K562 (cell line): ENCODE measurements around the gene ZNF701.

Experiments used
- BDP1 ChIP-seq: IDR thresholded peaks from 3 replicates; pipeline ENCODE4 v1.6.1; 2011; ENCODE audit not compliant: insufficient read length, insufficient read depth
- BMI1 ChIP-seq: fragments of 150-350 bp; IDR thresholded peaks from 2 replicates; pipeline ENCODE4 v1.6.1; 2014; ENCODE audit warnings: low read length
- EP300 ChIP-seq: IDR thresholded peaks from 2 replicates; pipeline ENCODE4 v1.6.1; 2012; ENCODE audit warnings: low read length, improper control_type of control experiment
- FOXA3 ChIP-seq, 2 experiments: fragments of 450-650 bp in 1 of 2; sonication (generic) in 1 of 2; formaldehyde crosslinking; IDR thresholded peaks in 1 of 2; conservative IDR thresholded peaks in 1 of 2; 2 replicates each; pipeline versions ENCODE4 v1.4.0 to v1.8.0; 2020 to 2022; ENCODE audit warnings: mild to moderate bottlenecking in 2 of 2, missing genetic modification reagents in 1 of 2
- MXI1 ChIP-seq: IDR thresholded peaks from 2 replicates; pipeline ENCODE4 v1.6.1; 2011; ENCODE audit warnings: low read depth, mild to moderate bottlenecking, improper control_type of control experiment, low read length
- POLR2A ChIP-seq: fragments of 450-650 bp; conservative IDR thresholded peaks from 2 replicates; pipeline ENCODE4 v1.6.1; 2016
- SMAD4 ChIP-seq: fragments of 250-450 bp; sonication (Bioruptor Pico); conservative IDR thresholded peaks from 2 replicates; pipeline ENCODE4 v1.8.0; 2021; ENCODE audit warnings: inconsistent platforms, mild to moderate bottlenecking, moderate library complexity
- STAT5B ChIP-seq: fragments of 250-450 bp; sonication (Bioruptor Pico); IDR thresholded peaks from 2 replicates; pipeline ENCODE4 v1.8.0; 2021; ENCODE audit warnings: mild to moderate bottlenecking, inconsistent platforms
- ZNF354B ChIP-seq: fragments of 250-450 bp; sonication (Bioruptor Pico); IDR thresholded peaks from 2 replicates; pipeline ENCODE4 v1.4.0; 2020
- ZNF518B ChIP-seq: fragments of 250-450 bp; sonication (Bioruptor Pico); IDR thresholded peaks from 2 replicates; pipeline ENCODE4 v1.5.0; 2021; ENCODE audit warnings: mild to moderate bottlenecking, moderate library complexity
- ZNF717 ChIP-seq: fragments of 250-450 bp; sonication (Bioruptor Pico); IDR thresholded peaks from 2 replicates; pipeline ENCODE4 v1.5.0; 2021
- ZNF740 ChIP-seq, 3 experiments: fragments of 200-800 bp in 1 of 3; sonication (Bioruptor generic) in 1 of 3; sonication (generic) in 1 of 3; formaldehyde crosslinking in 1 of 3; IDR thresholded peaks; 2 replicates each; pipeline versions ENCODE4 v1.6.1 to v1.8.0; 2016 to 2022; ENCODE audit warnings: mild to moderate bottlenecking in 2 of 3, missing compliant biosample characterization in 2 of 3, missing genetic modification characterization in 2 of 3, missing genetic modification reagents in 1 of 3

GRCh38 chr19:52566588-52566987 is 3.5 kb upstream of the ZNF701 start:
- TF ChIP-seq MXI1 (no peak), BMI1 (no peak), FOXA3 (CRISPR knock-in tag; conservative IDR thresholded peaks at IDR 0.05 in 1 of 2, IDR thresholded peaks at IDR 0.05 in 1 of 2) (0 out of 4 replicates have a peak, but pooled peaks of 1 of the 2 experiments have one; percentile 38), BDP1 (no peak), POLR2A (no peak), STAT5B (CRISPR knock-in tag) (no peak), ZNF717 (no peak), SMAD4 (CRISPR knock-in tag) (no peak), ZNF740 (CRISPR knock-in tag; IDR thresholded peaks at IDR 0.05) (no peak), ZNF740 (tag; IDR thresholded peaks at IDR 0.05) (no peak), EP300 (0 out of 2 replicates have a peak, but pooled peaks have one; percentile 30), ZNF518B (no peak), ZNF354B (CRISPR knock-in tag) (no peak)
